ENCODE data around the gene PDZK1. TPM values are rescaled to one million over a fixed set of nuclear protein-coding genes. Genes with fewer than 3 reads are reported as not detected.

The PDZK1 gene
- total RNA-seq, 1 experiment from 2014 or later, result 4.2 TPM

GRCh38 chr1:145720878-145721671, 13.9 kb upstream of the PDZK1 start:
- TF ChIP-seq EZH2 (IDR thresholded peaks at IDR 0.05; ENCODE audit: low read length, unreplicated experiment), result no peak
- TF ChIP-seq CTCF (conservative IDR thresholded peaks at IDR 0.05; ENCODE audit: low read depth, low read length), result peak; percentile 97
- BruUV-seq (replicated peaks), result TSS peak; percentile 90
- Histone ChIP-seq H3K9me2 (replicated peaks; ENCODE audit: low read length) (no peaks in the 10 kb centered on the region), H3K27ac (ENCODE audit: low read length) (peak overlapping the region; percentile 72), H3K79me2 (ENCODE audit: low read length) (no peaks in the 10 kb centered on the region), H3K4me3 (ENCODE audit: low read length) (peak overlapping the region; percentile 53), H4K20me1 (ENCODE audit: low read length) (no peaks in the 10 kb centered on the region), H3K9ac (ENCODE audit: low read length) (peak overlapping the region; percentile 65), H3F3A (ENCODE audit: low read length, unreplicated experiment) (no peaks in the 10 kb centered on the region), H2AFZ (ENCODE audit: low read length) (peak overlapping the region; percentile 87), H3K9me3 (ENCODE audit: low read length) (no peaks in the 10 kb centered on the region), H3K4me1 (ENCODE audit: insufficient read depth, low read length) (peaks cover 12% of the 10 kb centered on the region), H3K36me3 (ENCODE audit: low read depth, low read length) (no peaks in the 10 kb centered on the region), H3K27me3 (ENCODE audit: low read length) (no peaks in the 10 kb centered on the region), H3K4me2 (ENCODE audit: low read length) (peak overlapping the region; percentile 83)
- peak; percentile 90 for ATAC-seq
- intact Hi-C loops (cut with micrococcal nuclease), result loop anchor here (2.0 to 10.0 kb wide), 2 partner anchors 14 to 294 kb away; partner anchors contain the start of gene PDZK1
- CTCF ChIA-PET, result interaction anchor here (0.7 to 1.1 kb wide), 2 partner anchors 15 to 170 kb away, joined by 4 read pairs; no protein-coding TSS in a partner anchor
- peak; percentile 83 for DNase-seq
- POLR2A ChIA-PET (ENCODE audit: unreplicated experiment), result interaction anchor here (0.5 kb wide), 1 partner anchor 103 kb away, joined by 11 read pairs; the partner anchor contains the start of genes POLR3C and RNF115

- ChIA-PET POLR2A (ENCODE audit: unreplicated experiment) (interaction anchor here (0.5 to 0.6 kb wide), 3 partner anchors 15 to 207 kb away, joined by 3 to 11 read pairs (median 6); partner anchors contain the start of genes POLR3C, RBM8A and RNF115), CTCF (interaction anchor here (0.6 to 1.1 kb wide), 3 partner anchors 14 to 171 kb away, joined by 4 to 5 read pairs (median 4); no protein-coding TSS in a partner anchor)
- Histone ChIP-seq H2AFZ (ENCODE audit: low read length) (peak overlapping the region; percentile 87), H3K4me2 (ENCODE audit: low read length) (peak overlapping the region; percentile 83), H3K9me3 (ENCODE audit: low read length) (no peaks in the 10 kb centered on the region), H3K9me2 (replicated peaks; ENCODE audit: low read length) (no peaks in the 10 kb centered on the region), H3F3A (ENCODE audit: low read length, unreplicated experiment) (no peaks in the 10 kb centered on the region), H3K27me3 (ENCODE audit: low read length) (no peaks in the 10 kb centered on the region), H3K4me1 (ENCODE audit: insufficient read depth, low read length) (peaks cover 12% of the 10 kb centered on the region), H3K9ac (ENCODE audit: low read length) (peak overlapping the region; percentile 65), H3K27ac (ENCODE audit: low read length) (peak overlapping the region; percentile 72), H4K20me1 (ENCODE audit: low read length) (no peaks in the 10 kb centered on the region), H3K79me2 (ENCODE audit: low read length) (no peaks in the 10 kb centered on the region), H3K4me3 (ENCODE audit: low read length) (peak overlapping the region; percentile 53), H3K36me3 (ENCODE audit: low read depth, low read length) (no peaks in the 10 kb centered on the region)
- TF ChIP-seq EZH2 (IDR thresholded peaks at IDR 0.05; ENCODE audit: low read length, unreplicated experiment) (no peak), EZH2phosphoT487 (IDR thresholded peaks at IDR 0.05; ENCODE audit: borderline replicate concordance, low read length) (no peak), CTCF (conservative IDR thresholded peaks at IDR 0.05; ENCODE audit: low read depth, low read length) (no peak)
- DNase-seq, result peak; percentile 94
- ATAC-seq, result peak; percentile 77
- intact Hi-C loops (cut with micrococcal nuclease), result loop anchor here (2.0 to 10.0 kb wide), 2 partner anchors 14 to 294 kb away; partner anchors contain the start of gene PDZK1
- BruUV-seq (replicated peaks), result no TSS peak
Measured at GRCh38 chr1:145720556-145720877, 13.3 kb upstream of the PDZK1 start.
